Left colon (tissue), 2 donors: ENCODE measurements around the gene TATDN2. TPM values are rescaled to one million over a fixed set of nuclear protein-coding genes. Genes with fewer than 3 reads are reported as not detected.
"Not testable (repeated sequence)": the region's sequence is repeated elsewhere in the genome, so short reads cannot be mapped to it uniquely, and the experiment has no call there.

Experiments used
- ATAC-seq: fragments of 200-7000 bp; cut with Tn5 transposase; one replicate; pipeline ENCODE4 v1.9.1; 2020; ENCODE audit warnings: mild to moderate bottlenecking, moderate library complexity
- DNase-seq, 2 donors: peaks; one replicate each; pipeline ENCODE4 v3.0.0-alpha.2; 2020
- intact Hi-C, 2 donors: fragments of 100-400 bp; cut with DNase I in 1 of 2; cut with micrococcal nuclease in 1 of 2; formaldehyde crosslinking; loops; one replicate each; pipeline versions ENCODE4 v1.11.2 to v1.14.0; 2022; cut with DNase I, micrococcal nuclease
- total RNA-seq, 2 donors: library from RNA; stranded (reverse); fragmentation: NEBNext Ultra II Directional; extraction: Animal tissue kit (Norgen Biotek cat#: 25700); gene quantifications; one replicate each; pipeline ENCODE4 v1.2.1, GENCODE V29; 2021
- donor health status: DM: no; HTN: no; CAD: no.
- donor health status: DM: yes; HTN: yes; CAD: no.

Gene TATDN2
- total RNA-seq, 2 donors from 2014 or later: 30.2 to 37.9 TPM

- peak in 1 of 2 donors; percentile 42 for DNase-seq
- peak; percentile 48 for ATAC-seq
- intact Hi-C loops: no loop called here
Measured at GRCh38 chr3:10263646-10264363, 15.5 kb downstream of the TATDN2 start.

GRCh38 chr3:10265833-10266232 lies 17.6 kb downstream of the TATDN2 start:
- intact Hi-C loops: no loop called here
- no peak for DNase-seq
- ATAC-seq: no peak

DNA sequence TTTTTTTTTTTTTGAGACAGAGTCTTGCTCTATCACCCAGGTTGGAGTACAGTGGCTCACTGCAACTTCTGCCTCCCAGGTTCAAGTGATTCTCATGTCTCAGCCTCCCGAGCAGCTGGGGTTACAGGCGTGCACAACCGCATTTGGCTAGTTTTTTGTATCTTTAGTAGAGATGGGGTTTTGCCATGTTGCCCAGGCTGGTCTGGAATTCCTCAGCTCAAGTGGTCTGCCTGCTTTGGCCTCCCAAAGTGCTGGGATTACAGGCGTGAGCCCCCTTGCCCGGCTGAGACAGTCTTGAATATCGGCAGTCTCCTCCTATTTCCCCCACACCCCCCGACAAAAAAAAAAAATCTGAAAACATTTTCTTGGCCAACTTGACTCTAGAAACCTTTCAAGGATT lies 18.7 kb downstream of the TATDN2 start:
- intact Hi-C loops, ATAC-seq, DNase-seq: not testable (repeated sequence)

DNA sequence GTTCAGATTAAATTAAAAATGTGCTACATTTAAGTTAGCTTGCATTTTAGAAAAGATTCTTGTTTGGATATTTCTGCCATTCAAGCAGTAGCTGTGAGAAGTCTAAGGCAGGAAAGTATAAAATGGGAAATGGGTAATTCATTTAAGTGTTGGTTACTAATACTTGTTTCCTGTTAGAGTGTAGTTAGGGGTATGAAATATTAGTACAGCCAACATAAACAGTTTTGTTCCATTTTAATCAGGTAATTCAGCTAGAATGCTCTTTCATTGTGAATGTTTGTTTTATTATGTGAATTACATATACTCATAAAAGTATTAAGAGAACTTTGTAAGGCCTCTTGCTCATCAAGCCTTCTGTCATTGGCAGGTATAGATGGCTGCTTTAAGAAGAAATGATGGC lies 19.9 kb downstream of the TATDN2 start:
- DNase-seq (no peak), ATAC-seq (no peak)
- intact Hi-C loops: no loop called here

DNA sequence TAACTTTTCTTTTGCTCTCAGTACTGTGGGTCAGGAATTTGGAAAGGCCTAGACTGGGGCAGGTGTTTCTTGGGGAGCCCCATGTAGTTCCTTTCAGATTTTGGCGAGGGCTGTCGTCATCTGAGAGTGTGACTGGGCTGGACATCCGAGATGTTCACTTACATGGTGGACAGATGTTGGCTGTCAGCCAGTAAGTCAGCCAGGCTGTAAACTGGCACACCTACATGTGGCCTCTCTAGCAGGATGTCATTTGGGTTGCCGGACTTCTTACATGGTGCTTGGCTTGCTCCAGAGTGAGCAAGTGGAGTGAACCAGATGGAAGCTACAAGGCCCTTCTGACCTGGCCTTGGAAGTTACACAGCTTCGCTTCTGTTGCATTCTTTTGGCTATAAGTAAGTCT lies 20.7 kb downstream of the TATDN2 start:
- DNase-seq: no peak
- intact Hi-C loops: no loop called here
- ATAC-seq: peak; percentile 31

GRCh38 chr3:10269443-10269842 lies 21.2 kb downstream of the TATDN2 start:
- DNase-seq (no peak), ATAC-seq (no peak)
- intact Hi-C loops: no loop called here

GRCh38 chr3:10272476-10272875 lies 24.2 kb downstream of the TATDN2 start:
- DNase-seq, intact Hi-C loops, ATAC-seq: not testable (repeated sequence)

GRCh38 chr3:10272977-10273376 lies 24.7 kb downstream of the TATDN2 start:
- ATAC-seq: no peak
- no peak for DNase-seq
- intact Hi-C loops: no loop called here

DNA sequence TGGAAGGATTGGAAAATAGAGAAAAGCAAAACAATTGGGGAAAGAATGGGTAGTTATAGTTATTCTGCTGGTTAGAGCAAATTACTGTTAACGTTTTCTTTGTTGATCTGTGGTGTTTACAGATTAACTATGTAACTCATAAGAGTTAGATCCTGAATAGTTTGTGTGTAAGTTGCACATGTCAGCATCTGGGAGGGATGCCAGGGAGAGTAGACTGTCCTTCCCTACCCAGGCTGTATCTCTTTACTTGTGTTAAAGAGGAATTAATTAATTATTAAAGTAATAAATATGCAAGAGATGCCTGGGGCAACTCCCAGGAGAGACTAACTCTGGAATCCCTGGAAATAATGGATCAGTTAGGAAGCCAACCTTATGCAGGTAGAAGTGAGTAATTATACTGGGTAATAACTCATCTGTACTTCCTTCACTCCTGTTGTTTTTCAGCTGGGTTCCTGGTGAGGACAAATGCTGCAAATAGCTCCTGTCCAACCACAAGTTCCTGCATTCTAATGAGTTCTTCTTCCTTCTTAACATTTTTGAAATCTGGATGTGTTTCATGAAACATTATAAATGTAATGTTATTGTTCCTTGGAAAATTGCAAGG lies 25.5 kb downstream of the TATDN2 start:
- intact Hi-C loops: no loop called here
- no peak for DNase-seq
- no peak for ATAC-seq

- no peak for DNase-seq
- intact Hi-C loops: no loop called here
- no peak for ATAC-seq
Measured at GRCh38 chr3:10274601-10275000, 26.3 kb downstream of the TATDN2 start.

- ATAC-seq (no peak), DNase-seq (no peak)
- intact Hi-C loops: no loop called here
Measured at GRCh38 chr3:10277115-10277625, 28.9 kb downstream of the TATDN2 start.

DNA sequence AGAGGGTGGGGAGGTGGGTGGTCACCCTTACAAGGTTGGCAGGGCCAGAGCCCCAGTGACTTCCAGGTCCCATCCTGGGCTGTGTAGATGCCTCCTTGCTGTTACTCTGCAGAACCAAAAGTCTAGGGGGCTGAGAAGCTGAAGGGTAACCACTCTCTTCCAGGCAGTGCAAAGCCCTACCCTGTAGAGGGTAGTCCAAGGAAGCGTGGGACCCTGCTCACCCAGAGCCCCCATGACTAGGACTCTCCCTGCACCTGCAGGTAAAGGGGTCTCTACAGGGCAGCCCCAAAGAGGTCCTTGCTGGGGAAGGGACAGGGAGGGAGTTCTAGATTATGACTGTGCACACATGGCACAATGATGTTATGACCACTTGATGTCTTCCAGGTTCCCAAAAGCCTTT lies 30.2 kb downstream of the TATDN2 start:
- intact Hi-C loops: no loop called here
- DNase-seq: no peak
- ATAC-seq: no peak

DNA sequence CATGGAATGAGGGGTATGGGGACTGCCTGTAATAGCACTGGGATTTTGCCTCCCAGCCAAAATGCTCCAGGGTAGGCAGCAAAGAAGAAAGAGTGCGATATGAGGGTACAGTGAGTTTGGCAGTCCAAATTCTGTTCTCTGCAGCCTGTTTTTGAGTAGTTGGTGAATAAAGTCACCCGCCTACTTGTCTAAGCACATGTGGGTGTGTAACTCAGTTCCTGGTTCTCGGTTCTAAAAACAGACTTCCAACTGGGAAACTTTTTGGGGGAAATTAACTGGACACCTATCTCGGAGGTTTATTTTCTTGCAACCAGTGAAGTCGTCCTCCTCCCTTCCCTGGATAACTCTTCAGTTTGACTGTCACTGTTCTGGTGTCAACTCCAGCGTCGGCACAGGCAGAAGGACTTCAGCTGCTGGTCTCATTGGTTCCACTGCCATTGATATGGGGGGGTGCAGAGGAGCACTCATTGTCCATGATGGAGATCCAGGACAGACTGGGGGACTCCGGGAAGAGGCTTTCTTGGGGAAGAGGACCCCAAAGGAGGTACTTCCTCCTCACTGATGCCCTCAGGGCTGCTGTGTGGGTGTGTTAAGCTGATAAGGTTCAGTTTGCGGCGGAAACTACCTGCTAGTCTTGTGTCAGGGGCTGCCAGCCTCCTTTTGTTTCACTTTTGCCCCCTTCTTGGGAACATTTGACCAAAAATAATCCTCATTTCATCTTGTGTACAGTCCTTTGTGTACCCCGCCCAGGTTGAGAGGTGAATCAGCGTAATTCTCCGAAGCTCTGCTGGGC lies 31.3 kb downstream of the TATDN2 start:
- intact Hi-C loops: no loop called here
- DNase-seq: no peak
- ATAC-seq: no peak

DNA sequence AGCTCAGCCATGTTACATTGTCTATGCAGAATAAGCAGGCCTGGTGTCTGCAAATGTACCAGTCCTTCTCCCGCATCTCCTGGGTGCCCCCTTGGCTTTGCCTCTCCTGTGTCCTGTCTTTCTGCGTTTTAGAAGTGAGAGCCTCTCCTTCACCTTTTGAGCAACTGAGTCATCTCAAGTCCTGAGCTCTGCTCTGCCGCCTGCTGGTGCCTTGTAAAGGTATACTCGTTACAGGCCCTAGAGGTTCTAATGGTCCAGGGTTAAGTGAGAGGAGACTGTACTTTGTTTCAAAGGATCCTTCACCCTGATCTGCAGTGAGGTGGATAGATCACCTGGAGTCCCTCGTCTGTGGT lies 31.9 kb downstream of the TATDN2 start:
- DNase-seq (no peak), ATAC-seq (no peak)
- intact Hi-C loops: no loop called here

DNA sequence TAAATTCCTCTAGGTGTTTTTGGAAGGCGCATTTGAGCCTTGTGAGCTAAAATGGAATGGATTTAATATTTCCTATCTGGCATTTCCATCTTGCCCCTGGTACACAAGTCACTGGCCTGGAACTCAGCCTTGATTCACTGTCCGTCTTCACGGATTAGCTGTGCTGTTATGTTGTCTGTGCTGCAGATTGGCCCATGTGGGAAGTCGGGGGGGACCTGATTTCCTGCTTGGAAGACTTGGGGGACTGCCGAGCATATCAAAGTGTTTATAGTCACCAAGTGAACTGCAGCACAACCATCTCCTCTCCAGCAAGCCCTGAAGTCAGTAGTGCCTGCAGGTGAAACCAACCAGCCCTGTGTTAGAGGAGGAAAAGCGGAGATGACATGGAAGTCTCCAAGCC lies 32.3 kb downstream of the TATDN2 start:
- no peak for DNase-seq
- ATAC-seq: no peak

DNA sequence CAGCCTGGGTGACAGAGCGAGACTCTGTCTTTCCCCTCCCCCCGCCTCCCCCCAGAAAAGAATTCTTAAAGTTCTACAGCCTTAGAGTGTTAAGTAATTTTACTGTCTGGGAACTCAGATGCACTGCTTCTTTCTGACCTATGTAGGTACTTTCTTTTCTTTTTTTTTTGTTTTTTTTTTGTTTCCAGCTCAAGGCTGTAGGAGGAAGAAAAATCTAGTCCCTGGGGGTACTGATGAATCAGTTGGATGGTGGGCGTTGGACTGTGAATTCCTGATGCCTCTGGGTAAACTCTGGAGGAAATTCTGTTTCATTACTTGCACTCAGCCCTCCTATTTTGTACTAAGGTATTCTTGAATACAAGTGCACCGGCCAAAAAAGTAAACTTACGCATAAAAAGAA lies 33.7 kb downstream of the TATDN2 start:
- intact Hi-C loops: no loop called here
- DNase-seq (no peak), ATAC-seq (no peak)

More for the DNA sequence above, 32.3 kb downstream of the TATDN2 start:
- intact Hi-C loops: no loop called here

DNA sequence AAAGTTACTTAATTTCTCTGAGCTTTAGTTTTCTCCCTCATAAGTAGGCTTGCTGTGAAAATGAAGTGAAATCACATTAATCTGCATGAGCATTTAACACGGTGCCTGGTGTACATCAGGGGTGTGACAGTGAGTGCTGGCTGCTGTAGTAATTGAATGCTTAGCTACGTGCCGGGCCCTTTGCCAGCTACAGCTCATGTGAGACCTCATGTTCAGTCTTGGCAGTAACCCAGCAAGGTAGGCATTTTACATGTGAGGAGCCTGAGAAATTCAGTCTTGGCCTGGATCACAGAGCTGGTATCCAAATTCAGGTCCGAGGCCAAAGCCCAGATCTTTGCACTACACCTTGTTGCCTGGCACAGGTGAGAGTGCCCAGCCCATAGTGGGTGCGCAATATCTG lies 35.4 kb downstream of the TATDN2 start:
- peak; percentile 38 for ATAC-seq
- DNase-seq: peak in 1 of 2 donors; percentile 19
- intact Hi-C loops: no loop called here

- DNase-seq (no peak), ATAC-seq (no peak)
- intact Hi-C loops: no loop called here
Measured at GRCh38 chr3:10284496-10284895, 36.2 kb downstream of the TATDN2 start.

GRCh38 chr3:10285272-10286132 lies 37.2 kb downstream of the TATDN2 start:
- intact Hi-C loops: no loop called here
- DNase-seq: no peak

More at GRCh38 chr3:10285272-10286132, 37.2 kb downstream of the TATDN2 start:
- ATAC-seq: no peak
